Measurements from ENCODE around the gene BAHCC1.
"Not testable (repeated sequence)": the region's sequence is repeated elsewhere in the genome, so short reads cannot be mapped to it uniquely, and the experiment has no call there.

Gene BAHCC1

DNA sequence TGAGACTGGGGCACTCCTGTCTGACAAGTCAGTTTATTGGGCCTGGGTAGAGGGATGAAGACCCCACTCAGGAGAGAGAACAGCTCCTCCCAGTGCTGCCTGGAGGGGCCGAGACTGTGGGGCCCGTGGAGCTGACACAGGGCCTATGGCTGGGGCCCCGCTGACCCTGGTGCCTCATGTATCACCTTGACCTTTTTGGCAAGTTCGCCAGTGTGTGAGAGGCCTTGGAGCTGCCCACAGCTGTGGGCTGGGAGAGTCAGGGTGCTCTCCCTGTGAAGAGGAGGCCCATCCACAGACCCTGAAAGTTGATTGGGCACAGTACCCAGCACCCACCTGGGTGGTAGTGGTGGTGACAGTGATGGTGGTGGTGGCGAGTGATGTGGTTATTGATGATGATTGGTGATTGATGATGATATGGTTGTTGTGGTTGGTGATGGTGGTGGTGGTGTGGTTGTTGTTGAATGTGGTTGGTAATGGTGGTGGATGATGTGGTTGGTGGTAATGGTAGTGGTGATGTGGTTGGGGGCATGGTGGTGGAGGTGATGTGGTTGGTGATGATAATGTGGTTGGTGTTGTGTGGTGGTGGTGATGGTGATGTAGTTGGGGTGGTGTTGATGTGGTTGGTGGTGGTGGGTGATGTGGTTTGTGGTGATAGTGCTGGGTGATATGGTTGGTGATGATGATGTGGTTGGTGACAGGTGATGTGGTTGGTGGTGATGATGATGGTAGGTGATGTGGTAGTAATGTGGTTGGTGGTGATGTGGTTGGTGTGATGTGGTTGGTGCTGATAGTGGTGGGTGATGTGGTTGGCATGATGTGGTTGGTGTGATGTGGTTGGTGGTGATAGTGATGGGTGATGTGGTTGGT lies 29.1 kb downstream of the BAHCC1 start:
- H3K9me2 ChIP-seq (replicated peaks; ENCODE audit: control insufficient read depth, low read length): no peaks in the 10 kb centered on the region
- H3F3A ChIP-seq (ENCODE audit: control insufficient read depth, insufficient read depth): no peaks in the 10 kb centered on the region; the same call in 1 of the 2 replicates
- peaks cover 18% of the 10 kb centered on the region for H3K9me3 ChIP-seq (ENCODE audit: control insufficient read depth, insufficient read depth, low read length)
- no peaks in the 10 kb centered on the region for H3K4me1 ChIP-seq (ENCODE audit: control insufficient read depth, low read length)
- H3K4me3 ChIP-seq (ENCODE audit: low read length): no peak overlapping the region
- H3K4me2 ChIP-seq (ENCODE audit: low read length): no peak overlapping the region
- TF ChIP-seq EZH2phosphoT487 (IDR thresholded peaks at IDR 0.05; ENCODE audit: borderline replicate concordance, low read length): no peak
- TF ChIP-seq, protein P1, sequence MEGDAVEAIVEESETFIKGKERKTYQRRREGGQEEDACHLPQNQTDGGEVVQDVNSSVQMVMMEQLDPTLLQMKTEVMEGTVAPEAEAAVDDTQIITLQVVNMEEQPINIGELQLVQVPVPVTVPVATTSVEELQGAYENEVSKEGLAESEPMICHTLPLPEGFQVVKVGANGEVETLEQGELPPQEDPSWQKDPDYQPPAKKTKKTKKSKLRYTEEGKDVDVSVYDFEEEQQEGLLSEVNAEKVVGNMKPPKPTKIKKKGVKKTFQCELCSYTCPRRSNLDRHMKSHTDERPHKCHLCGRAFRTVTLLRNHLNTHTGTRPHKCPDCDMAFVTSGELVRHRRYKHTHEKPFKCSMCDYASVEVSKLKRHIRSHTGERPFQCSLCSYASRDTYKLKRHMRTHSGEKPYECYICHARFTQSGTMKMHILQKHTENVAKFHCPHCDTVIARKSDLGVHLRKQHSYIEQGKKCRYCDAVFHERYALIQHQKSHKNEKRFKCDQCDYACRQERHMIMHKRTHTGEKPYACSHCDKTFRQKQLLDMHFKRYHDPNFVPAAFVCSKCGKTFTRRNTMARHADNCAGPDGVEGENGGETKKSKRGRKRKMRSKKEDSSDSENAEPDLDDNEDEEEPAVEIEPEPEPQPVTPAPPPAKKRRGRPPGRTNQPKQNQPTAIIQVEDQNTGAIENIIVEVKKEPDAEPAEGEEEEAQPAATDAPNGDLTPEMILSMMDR (IDR thresholded peaks at IDR 0.05; ENCODE audit: low read depth, low read length, poor library complexity, severe bottlenecking): no peak
- no peaks in the 10 kb centered on the region for H3K36me3 ChIP-seq (ENCODE audit: control insufficient read depth, low read length)
- H3K79me2 ChIP-seq (ENCODE audit: control insufficient read depth, low read length): no peaks in the 10 kb centered on the region
- H3K27ac ChIP-seq (ENCODE audit: low read depth, low read length): no peak overlapping the region
- peaks cover 11% of the 10 kb centered on the region for H3K27me3 ChIP-seq (ENCODE audit: control insufficient read depth, low read length)
- no peaks in the 10 kb centered on the region for H4K20me1 ChIP-seq (ENCODE audit: control insufficient read depth, insufficient read depth, low read depth, low read length)

DNA sequence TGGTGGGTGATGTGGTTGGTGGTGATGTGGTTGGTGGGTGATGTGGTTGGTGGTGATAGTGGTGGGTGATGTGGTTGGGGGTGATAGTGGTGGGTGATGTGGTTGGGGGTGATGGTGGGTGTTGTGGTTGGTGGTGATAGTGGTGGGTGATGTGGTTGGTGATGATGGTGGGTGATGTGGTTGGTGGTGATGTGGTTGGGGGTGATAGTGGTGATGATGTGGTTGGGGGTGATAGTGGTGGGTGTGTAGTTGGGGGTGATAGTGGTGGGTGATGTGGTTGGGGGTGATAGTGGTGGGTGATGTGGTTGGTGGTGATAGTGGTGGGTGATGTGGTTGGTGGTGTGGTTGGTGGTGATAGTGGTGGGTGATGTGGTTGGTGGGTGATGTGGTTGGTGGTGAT lies 29.8 kb downstream of the BAHCC1 start:
- Histone ChIP-seq H3K9me3 (ENCODE audit: control insufficient read depth, insufficient read depth, low read length) (peaks cover 18% of the 10 kb centered on the region), H3K27me3 (ENCODE audit: control insufficient read depth, low read length) (peaks cover 15% of the 10 kb centered on the region)
- H3K79me2 ChIP-seq (ENCODE audit: control insufficient read depth, low read length); H3F3A ChIP-seq (ENCODE audit: control insufficient read depth, insufficient read depth); H3K4me3 ChIP-seq (ENCODE audit: low read length); H3K27ac ChIP-seq (ENCODE audit: low read depth, low read length); H3K36me3 ChIP-seq (ENCODE audit: control insufficient read depth, low read length); H4K20me1 ChIP-seq (ENCODE audit: control insufficient read depth, insufficient read depth, low read depth, low read length); H3K4me2 ChIP-seq (ENCODE audit: low read length); H3K4me1 ChIP-seq (ENCODE audit: control insufficient read depth, low read length); H3K9me2 ChIP-seq (replicated peaks; ENCODE audit: control insufficient read depth, low read length): not testable (repeated sequence)

DNA sequence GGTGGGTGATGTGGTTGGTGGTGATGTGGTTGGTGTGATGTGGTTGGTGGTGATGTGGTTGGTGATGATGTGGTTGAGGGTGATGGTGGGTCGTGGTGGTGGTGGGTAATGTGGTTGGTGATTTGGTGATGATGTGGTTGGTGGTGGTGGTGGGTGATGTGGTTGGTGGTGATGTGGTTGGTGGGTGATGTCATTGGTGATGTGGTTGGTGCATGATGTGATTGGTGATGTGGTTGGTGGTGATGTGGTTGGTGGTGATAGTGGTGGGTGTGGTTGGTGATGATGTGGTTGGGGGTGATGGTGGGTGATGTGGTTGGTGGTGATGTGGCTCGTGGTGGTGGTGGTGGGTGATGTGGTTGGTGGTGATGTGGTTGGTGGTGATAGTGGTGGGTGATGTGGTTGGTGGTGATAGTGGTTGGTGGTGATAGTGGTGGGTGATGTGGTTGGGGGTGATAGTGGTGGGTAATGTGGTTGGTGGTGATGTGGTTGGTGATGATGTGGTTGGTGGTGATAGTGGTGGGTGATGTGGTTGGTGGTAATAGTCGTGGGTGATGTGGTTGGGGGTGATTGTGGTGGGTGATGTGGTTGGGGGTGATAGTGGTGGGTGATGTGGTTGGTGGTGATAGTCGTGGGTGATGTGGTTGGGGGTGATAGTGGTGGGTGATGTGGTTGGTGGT lies 30.6 kb downstream of the BAHCC1 start:
- not testable (repeated sequence) for H3F3A ChIP-seq (ENCODE audit: control insufficient read depth, insufficient read depth); H3K4me2 ChIP-seq (ENCODE audit: low read length); H4K20me1 ChIP-seq (ENCODE audit: control insufficient read depth, insufficient read depth, low read depth, low read length)

DNA sequence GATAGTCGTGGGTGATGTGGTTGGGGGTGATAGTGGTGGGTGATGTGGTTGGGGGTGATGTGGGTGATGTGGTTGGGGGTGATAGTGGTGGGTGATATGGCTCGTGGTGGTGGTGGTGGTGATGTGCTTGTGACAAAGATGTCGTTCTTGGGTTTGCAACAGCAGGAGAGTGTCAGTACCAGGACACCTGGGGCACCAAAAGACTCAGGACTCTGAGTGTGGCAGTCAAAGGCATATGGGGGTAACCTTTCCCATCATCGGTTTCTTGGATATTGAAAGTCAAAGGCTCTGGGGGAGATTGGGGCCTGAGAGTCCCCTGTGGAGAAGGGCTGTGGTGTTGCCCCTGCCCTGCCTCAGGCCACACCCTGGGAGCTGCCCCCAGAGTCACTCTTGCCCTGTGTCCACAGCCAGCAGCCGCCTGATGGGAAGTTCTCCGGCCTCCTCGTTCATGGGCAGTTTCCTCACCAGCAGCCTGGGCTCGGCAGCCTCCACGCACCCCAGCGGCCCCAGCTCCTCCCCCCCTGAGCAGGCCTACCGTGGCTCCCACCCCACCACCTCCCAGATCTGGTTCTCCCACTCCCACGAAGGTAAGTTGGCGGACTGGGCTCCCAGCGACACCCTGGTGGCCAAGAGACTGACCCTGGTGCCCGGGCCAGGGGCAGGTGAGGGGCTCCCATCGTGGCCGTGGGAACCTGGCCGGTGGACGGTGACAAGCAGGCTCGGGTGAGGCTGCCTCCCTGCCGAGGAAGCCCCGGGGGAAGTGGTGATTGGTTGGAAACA lies 31.3 kb downstream of the BAHCC1 start:
- Histone ChIP-seq H3K27me3 (ENCODE audit: control insufficient read depth, low read length) (peaks cover 15% of the 10 kb centered on the region), H4K20me1 (ENCODE audit: control insufficient read depth, insufficient read depth, low read depth, low read length) (no peaks in the 10 kb centered on the region), H3K79me2 (ENCODE audit: control insufficient read depth, low read length) (no peaks in the 10 kb centered on the region), H3K4me3 (ENCODE audit: low read length) (no peak overlapping the region), H3K9me2 (replicated peaks; ENCODE audit: control insufficient read depth, low read length) (no peaks in the 10 kb centered on the region), H3K4me2 (ENCODE audit: low read length) (no peak overlapping the region), H3K36me3 (ENCODE audit: control insufficient read depth, low read length) (no peaks in the 10 kb centered on the region), H3F3A (ENCODE audit: control insufficient read depth, insufficient read depth) (no peaks in the 10 kb centered on the region; the same call in 1 of the 2 replicates), H3K9me3 (ENCODE audit: control insufficient read depth, insufficient read depth, low read length) (peaks cover 18% of the 10 kb centered on the region), H3K27ac (ENCODE audit: low read depth, low read length) (no peak overlapping the region), H3K4me1 (ENCODE audit: control insufficient read depth, low read length) (no peaks in the 10 kb centered on the region)
- no peak for TF ChIP-seq EZH2phosphoT487 (IDR thresholded peaks at IDR 0.05; ENCODE audit: borderline replicate concordance, low read length)
- TF ChIP-seq, protein P1 (IDR thresholded peaks at IDR 0.05; ENCODE audit: low read depth, low read length, poor library complexity, severe bottlenecking): no peak

More for the DNA sequence above, 30.6 kb downstream of the BAHCC1 start:
- H3K79me2 ChIP-seq (ENCODE audit: control insufficient read depth, low read length); H3K27ac ChIP-seq (ENCODE audit: low read depth, low read length); H3K36me3 ChIP-seq (ENCODE audit: control insufficient read depth, low read length); H3K9me2 ChIP-seq (replicated peaks; ENCODE audit: control insufficient read depth, low read length); H3K4me3 ChIP-seq (ENCODE audit: low read length); H3K4me1 ChIP-seq (ENCODE audit: control insufficient read depth, low read length): not testable (repeated sequence)
- H3K9me3 ChIP-seq (ENCODE audit: control insufficient read depth, insufficient read depth, low read length): peaks cover 18% of the 10 kb centered on the region
- H3K27me3 ChIP-seq (ENCODE audit: control insufficient read depth, low read length): peaks cover 15% of the 10 kb centered on the region
